NCI-H1694 (cell line): Measurements from ENCODE around the gene RANBP17.

Experiments
- DNase-seq: peaks from one replicate; lab custom pipeline; 2025; lab: John Stamatoyannopoulos, UW

RANBP17 gene

DNA sequence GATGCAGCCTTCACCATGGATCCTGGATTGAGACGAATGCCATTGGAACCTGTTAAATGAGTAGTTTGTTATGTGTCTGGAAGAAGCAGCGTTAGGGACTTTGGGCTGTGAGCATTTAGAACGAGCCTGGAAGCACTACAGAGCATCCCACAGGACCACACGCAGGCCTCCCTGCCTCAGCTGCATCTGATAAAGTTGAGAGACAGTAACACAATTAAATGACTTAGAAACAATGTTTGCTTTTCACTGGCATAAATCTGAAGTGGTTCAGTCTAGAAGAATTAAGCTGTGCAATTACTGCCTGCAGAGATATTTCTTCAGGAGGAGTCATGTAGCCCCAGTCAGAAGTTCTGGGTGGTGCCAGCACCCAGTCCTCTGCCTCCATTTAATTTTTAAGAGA is 437.4 kb downstream of the RANBP17 start:
- DNase-seq, result no peak

DNA sequence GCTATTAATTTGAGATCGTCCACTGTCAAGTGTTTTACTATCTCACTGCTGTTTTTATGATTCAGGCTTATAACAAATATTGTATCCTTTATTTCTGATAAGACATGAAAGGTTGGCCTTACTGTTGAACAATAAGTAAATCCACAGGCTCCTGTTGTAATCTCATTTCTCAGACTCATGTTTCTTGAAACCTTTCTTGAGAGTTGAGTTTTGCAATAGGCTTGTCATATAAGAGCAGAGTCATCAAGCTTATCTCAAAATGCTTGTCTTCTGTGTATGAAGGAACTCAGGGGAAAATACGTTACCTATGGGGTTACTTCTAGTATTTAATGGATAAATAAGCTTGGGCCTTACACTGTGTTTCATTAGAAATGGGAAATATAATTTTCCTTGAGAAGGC is 438.0 kb downstream of the RANBP17 start:
- no peak for DNase-seq

DNA sequence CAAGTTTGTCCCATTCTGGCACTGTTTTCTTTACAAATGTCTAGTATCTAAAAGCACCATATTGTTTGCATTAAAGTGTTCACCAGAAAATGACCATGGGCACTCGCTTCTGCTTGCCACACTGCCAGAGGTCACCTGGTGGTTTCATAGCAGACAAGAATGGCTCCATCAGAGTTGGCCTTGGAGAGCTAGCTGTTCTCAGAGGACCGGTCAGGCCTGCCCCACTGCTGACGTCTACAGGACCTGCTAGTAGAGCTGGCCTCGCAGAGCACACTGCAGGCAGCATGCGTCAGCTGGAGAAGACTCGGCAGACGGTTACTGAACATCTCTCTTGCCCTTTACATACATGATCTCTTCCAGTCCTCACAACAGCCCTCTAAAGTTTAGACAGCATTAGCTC is 438.5 kb downstream of the RANBP17 start:
- no peak for DNase-seq

DNA sequence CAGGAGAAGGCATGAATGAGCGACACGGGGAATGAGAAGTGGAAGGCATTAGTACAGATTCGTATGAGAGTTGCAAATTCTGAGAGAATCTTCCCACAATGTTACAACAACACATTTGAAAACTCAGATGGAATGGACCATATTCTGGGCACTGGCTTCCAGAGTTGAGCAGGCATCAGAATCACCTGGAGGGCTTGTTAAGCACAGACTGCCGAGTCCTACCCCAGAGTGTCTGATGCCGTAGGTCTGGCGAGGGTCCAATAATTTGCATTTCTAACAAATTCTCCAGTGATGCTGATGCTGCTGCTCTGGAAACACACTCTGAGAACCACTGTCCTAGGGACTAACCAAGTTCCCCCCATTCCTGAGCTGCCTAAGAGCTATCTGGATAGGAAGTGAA is 444.3 kb downstream of the RANBP17 start:
- no peak for DNase-seq

DNA sequence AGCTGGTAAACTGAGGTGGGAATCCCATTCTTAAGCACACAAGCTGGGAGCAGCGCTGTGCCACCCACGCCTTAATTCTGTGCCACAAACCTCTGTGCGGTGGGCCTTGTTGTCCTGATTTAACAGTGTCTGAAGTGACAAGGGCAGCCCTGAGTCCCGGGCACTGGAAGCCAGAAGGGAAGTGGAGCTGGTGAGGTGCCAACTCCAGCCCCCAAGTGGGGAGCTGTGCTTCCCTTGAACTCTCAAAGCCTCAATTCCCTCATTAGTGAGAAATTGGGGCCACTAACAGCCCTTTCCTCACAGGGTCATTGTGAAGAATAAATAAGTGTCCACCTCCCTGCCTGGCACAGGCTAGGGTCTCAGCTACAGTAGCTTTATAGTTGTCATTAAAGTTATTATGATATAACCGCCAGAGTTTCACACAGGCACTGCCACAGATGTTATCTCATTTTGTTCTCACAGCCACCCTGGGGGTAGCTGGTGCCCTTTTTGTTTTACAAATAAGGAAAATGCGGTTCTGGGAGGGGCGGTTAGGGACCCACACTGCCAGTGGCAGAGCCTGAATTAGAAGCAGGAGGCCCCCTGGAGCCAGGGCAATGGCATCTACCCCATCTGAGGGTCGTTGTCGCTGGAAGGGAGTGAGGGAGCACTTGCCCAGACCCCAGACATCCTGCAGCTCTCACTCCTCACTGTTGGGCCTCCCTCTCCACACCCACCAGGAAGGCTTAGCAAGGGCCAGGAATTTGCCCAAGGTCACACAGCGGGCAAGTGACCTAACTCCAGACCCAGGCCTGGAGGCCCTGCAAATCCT is 445.2 kb downstream of the RANBP17 start:
- peak; percentile 18 for DNase-seq

DNA sequence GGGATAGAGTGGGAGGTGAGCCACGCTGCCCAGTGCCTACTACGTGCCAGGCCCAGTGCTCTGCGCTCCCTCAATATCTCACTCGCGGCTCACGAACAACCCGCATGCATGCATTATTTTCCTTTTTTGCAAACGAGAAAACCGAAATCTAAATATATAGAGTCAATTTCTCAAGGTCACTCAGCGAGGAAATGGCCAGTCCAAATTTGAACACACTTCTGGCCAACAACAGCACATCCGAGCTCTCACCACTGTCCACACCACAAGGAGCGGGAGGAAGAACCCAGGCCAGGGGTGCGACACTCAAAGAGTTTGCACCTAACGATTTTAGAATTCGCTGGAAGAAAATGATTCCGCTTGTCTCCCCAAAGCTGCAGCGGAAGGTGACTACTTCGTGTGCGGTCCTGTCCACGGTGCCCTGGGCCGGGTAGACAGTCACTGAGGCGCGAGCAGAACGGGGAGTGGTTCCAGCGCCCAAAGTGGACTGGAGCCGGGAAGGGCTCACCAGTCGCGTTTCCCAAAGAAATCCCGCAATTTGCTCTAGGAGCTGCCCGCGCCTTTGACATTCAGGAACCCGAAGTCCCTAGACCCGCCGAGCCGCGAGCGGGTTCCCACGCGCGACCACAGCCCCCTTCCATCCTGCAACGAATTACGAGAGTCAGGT is 446.1 kb downstream of the RANBP17 start:
- no peak for DNase-seq

DNA sequence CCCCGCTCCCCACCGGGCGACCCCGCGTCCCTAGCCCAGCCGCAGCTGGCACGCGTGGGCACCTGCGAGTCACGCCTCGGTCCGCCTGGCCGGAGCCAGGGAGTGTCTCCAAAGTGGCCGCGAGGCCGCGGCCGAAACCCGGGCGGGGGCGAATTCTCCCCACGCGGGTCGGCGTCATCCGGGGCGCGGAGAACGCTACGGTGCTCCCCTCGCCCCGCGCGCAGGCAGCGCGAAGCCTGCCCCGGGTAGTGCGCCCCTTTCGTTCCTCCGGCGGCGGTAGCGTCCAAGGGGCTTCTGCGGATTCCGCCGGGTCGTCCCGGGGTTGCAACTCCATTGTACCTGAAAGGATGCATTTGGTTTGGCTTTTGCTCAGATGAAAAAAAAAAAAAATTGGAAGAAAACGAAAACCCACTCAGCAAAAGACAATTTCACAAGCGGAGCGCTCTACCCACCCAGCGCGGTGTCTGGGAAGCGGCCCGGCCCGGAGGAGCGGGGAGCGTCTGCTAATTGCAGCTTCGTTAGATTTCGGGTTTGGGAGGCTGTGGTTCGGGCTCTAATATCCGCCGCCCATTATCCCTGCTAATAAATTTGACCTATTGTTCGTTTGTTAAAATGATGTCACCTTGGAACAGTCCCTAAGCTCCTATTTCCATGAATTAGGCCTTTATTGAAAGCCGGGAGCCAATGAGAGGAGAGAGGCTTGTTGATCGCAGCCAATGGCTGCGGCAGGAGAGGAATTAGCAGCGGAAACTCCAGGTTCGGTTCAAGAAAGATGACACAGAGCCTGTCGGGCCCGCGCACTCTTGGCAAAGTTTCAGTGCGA is 446.8 kb downstream of the RANBP17 start, which contains the start of gene TLX3:
Gene TLX3, plus strand, starts transcription at position 796 of the 823 bp plus-strand sequence. CDS start 118 bp downstream, outside the sequence.
- DNase-seq, result no peak

DNA sequence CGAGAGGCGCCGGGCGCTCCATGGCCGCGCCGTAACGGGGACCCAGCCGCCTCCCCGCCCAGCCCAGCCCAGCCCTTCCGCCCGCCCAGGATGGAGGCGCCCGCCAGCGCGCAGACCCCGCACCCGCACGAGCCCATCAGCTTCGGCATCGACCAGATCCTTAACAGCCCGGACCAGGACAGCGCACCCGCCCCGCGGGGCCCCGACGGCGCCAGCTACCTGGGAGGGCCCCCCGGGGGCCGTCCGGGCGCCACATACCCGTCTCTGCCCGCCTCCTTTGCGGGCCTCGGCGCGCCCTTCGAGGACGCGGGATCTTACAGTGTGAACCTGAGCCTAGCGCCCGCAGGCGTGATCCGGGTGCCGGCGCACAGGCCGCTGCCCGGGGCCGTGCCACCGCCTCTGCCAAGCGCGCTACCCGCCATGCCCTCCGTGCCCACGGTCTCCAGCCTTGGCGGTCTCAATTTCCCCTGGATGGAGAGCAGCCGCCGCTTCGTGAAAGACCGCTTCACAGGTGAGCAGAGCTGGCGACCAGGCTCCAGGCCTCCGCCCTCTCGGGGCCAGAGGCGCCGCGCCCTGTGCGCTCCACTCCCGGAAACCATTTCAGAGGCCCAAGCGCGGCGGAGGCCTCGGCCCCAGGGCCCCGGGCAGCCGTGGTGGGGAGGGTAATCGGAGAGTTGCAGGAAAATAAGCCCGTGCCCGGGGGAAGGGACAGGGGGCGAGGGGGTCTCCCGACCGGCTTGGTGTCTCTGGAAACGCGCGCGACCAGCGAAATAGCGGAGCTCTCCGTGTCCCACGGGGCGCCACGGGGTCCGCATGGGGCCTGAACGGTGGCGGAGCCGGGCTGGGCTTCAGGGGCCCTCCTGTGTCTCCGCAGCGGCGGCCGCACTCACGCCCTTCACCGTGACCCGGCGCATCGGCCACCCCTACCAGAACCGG is 447.7 kb downstream of the RANBP17 start:
- no peak for DNase-seq

DNA sequence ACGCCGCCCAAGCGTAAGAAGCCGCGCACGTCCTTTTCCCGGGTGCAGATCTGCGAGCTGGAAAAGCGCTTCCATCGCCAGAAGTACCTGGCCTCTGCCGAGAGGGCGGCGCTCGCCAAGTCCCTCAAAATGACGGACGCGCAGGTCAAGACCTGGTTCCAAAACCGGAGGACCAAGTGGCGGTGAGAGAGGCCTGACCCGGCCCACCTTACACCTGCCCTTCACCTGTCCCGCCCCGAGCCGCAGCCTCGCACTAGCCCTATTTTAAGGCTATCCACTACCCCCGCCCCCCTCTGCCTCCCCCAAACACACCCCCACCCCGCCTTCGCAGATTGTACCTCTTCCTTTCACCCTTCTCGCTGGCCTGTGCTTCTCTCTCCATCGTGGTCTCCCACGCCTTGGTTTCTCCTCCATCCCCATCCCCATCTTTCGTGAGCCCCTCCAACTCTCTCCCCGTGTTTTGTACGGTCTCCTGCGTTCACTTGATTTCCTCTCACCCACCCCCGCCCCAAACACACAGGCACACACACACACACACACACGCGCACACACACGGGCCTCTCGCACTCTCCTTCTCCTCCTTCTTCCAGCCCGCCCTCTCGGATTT is 448.5 kb downstream of the RANBP17 start:
- no peak for DNase-seq

DNA sequence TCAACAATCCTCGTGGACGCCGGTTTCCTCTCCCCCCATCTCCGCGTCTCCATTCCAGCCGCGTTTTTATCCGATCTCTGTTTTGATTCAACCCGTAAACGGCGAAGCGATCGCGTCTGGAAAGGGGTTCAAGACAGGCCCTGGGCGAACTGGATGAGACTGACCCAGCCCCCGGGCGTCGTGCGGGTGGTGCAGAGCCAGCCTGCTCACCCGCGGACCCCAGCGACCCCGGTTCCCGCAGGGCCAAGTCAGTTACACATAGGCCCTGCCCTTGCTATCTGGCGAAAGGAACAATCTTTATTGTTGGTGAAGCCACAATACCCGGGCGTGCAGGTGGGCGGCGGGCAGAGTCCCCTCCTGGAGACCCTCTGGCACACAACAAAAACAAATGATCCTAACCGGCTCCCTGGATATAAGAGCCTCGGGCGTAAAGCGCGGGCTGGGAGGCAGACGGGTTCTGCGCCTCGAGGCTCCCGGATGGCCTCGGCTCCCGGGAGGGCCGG is 449.1 kb downstream of the RANBP17 start:
- no peak for DNase-seq

DNA sequence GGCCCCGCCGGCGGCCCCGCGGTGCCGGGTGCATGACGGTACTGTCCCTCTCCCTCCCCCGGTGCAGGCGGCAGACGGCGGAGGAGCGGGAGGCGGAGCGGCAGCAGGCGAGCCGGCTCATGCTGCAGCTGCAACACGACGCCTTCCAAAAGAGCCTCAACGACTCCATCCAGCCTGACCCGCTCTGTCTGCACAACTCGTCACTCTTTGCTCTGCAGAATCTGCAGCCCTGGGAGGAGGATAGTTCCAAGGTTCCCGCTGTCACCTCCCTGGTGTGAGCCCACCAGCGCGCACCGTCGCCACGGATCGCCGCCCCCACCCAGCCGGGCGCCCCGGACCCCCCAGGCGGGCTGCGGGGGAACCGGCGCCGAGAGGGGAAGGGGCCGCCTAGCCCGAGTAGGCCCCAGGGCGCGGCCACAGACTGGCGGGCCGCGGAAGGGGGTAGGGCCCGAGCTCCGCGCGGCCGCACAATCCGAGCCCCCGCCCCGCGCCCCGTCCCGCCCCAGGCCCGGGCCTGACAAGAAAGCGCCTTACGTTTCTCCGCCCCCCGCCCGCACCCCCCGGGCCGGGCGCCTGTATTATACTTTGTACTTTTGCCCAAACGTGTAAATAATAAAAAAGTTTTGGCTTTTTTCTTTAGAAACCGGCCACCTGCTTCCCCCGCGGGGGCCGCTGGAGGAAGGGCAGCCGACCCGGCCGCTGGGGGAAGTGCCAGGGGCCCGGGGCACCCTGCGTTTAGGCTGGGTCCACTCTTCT is 449.7 kb downstream of the RANBP17 start:
- DNase-seq, result no peak

DNA sequence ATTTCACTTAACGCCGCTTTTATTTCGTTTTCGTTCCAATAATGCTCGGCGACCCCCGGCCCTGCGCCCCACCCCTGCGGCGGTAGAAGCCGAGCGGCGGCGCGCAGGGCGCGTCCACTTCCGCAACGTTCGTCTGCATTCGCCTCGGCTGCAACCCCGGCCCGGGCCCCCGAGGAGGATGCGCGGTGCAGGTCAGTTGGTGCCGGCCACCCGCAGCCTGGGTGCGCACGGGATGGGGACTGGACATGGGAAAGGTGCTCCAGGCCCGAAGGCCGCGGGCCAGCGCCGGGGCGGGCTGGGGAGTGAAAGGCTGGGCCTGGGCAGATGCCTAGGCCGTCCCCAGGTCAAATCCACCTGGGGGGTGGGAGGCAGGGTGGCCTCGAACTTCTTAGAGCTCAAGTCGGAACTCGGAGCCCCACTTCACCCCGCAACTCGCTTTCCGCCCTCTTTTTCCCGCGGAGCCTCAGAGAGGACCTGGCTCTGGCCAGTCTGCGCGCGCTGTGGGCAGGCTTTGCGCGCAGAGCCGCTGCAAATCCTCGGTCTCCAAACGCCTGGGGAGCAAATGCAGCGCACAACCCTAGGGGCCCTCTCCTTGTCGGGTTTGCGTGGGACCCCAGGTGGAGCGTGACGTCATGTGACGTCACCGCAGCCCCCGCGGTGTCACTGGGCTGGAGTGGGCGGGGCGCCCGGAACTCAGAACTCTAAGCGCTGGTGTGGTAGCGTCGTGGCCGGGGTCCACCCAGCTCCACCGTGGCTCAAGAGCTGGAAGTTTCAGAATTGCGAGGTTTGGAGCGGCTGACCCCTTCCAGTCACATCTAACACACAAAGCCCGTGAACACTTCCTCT is 450.5 kb downstream of the RANBP17 start:
- DNase-seq, result no peak

DNA sequence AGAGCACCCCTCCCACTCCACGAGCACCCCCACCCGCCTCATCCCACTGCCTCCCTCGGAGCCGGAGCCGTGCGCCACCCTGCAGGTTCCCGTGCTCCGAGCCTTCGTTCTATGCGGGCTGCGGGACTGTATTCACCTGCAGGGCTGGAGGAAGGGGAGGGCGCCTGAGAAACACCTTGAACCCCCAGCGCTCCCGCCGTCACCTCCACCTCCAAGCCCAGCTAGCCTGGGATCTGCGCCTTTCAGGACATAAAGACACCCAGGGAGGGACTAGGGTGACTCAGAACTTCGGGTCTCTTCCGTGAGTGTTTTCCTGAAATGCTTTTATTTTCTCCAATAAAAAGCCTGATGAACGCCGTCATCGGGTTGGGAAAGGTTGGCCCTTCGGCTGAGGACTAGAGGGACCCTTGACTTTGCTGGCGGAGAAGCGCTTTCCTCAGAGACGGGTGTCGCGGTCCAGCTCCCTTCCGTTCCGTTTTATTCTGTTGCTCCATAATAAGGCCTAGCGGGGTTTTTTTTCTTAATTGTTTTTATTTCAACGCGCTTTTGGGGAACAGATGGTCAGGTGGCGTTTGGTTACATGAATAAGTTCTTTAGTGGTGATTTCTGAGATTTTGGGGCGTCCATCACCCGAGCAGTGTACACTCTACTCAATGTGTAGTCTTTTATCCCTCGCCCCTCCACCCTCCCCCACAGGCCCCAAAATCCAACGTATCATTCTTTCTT is 451.8 kb downstream of the RANBP17 start:
- DNase-seq, result no peak

DNA sequence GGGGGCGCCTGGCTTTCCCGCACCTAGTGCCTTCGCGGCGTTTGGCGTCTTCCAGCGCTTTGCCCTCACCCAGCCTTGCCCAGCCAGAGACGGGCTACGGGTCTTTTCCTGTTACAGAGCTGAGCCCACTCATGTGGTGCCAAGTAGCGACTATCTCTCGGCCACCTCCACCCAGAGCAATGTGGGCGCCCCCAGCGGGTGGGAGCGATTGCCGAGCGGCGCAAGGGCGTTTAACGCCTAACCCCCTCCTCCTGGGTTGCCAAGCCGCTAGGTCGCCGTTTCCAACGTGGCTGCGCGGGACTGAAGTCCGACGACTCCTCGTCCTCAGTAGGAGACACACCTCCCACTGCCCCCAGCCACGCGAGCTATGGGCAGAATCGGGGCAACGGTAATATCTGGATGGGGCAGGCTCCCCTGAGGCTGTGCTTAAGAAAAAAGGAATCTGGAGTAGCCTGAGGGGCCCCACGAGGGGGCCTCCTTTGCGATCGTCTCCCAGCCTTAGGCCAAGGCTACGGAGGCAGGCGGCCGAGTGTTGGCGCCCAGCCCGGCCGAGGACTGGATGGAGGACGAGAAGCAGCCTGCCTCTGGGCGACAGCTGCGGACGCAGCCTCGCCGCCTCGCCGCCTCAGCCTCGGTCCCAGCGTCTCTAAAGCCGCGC is 453.0 kb downstream of the RANBP17 start:
- DNase-seq, result no peak

DNA sequence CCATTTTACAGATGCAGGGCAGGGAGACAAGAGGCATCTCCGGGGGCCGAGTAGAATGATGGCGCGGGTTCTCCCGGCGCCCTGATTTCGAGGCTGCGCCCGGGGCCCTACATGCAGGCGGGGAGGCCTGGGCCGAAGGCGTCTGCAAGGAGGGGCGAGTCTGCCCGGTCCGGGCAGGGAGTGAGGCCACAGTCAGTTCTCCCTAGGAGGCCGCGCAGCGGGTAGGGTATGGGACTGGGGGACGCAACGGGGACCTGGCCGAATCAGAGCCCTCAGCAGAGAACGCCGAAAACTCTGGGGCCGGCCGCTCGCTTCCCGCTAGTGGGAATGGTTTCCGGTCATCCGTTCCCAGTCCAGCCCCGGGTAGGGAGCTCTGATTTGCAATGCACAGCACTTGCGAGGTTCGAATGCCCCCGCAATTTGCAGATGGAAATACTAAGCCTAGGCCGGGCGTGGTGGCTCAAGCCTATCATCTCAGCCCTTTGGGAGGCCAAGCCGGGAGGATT is 453.6 kb downstream of the RANBP17 start:
- no peak for DNase-seq

DNA sequence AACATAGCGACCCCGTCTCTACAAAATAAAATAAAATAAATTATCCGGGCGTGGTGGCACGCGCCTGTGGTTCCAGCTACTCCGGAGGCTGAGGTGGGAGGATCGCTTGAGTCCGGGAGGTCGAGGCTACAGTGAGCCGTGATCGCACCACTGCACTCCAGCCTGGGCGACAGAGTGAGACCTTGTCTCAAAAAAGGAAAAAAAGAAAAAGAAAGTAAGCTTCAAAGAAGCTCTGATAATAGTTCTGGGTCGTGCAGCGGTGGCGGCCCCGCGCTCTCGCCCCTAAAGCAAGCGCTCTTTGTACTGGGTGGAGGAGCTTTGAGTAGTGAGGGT is 454.1 kb downstream of the RANBP17 start:
- no peak for DNase-seq

DNA sequence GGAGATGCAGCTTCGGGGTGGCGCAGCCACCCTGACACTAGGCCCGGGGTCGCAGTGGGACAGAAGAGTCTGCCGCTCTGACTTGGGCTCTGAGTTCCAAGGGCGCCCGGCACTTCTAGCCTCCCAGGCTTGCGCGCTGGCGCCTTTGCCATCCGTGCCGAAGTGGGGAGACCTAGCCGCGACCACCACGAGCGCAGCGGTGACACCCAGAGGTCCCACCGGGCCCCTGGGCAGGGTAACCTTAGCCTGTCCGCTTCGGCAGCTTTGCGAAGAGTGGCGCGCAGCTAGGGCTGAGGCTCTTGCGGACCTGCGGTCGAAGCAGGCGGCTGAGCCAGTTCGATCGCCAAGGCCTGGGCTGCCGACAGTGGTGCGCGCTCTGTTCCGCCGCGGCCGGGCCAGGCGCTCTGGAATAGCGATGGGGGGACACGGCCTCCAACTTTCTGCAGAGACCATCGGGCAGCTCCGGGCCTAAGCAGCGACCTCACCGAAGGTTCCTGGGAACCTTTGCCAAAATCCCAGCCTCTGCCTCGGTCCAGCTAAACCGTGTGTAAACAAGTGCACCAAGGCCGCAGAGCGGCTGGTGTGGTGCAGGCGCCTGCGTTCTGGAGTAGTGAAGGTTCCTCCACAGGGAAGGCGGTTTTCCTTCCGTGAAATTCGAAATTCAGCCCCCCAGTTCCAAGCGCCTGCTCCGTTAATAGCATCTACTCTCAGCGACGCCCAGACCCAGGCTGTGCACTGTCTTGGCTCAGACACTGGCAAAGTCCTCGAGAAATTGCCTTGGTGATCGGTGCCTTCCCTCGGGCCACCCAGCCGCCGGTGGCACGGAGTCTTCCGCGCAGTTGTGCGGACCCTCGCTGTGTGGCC is 454.7 kb downstream of the RANBP17 start:
- no peak for DNase-seq
